ACC112 (cell line): Measurements from ENCODE around the gene PCSK7.
"Not testable (repeated sequence)": the region's sequence is repeated elsewhere in the genome, so short reads cannot be mapped to it uniquely, and the experiment has no call there.

Experiments used
- H2AFZ ChIP-seq: fragments of 200-600 bp; sonication (generic); one replicate; pipeline ENCODE4 v1.6.0; 2017; ENCODE audit warnings: antibody characterized with exemption, low read length; ENCODE audit not compliant: unreplicated experiment
- H3K27ac ChIP-seq: fragments of 200-600 bp; sonication (generic); 2 replicates; pipeline ENCODE4 v1.5.1; 2014; ENCODE audit warnings: low read depth, mild to moderate bottlenecking, antibody characterized with exemption, low read length, moderate library complexity
- H3K27me3 ChIP-seq: fragments of 200-600 bp; sonication (generic); 2 replicates; pipeline ENCODE4 v1.6.1; 2014; ENCODE audit warnings: mild to moderate bottlenecking, antibody characterized with exemption, low read length, moderate library complexity, mixed read lengths; ENCODE audit not compliant: insufficient read depth
- H3K36me3 ChIP-seq: fragments of 200-600 bp; sonication (generic); 2 replicates; pipeline ENCODE4 v1.6.1; 2016; ENCODE audit warnings: mild to moderate bottlenecking, antibody characterized with exemption, low read length, moderate library complexity, mixed read lengths; ENCODE audit not compliant: insufficient read depth
- H3K4me1 ChIP-seq: fragments of 200-600 bp; sonication (generic); one replicate; pipeline ENCODE4 v1.6.1; 2016; ENCODE audit warnings: low read length, mixed read lengths; ENCODE audit not compliant: insufficient read depth, unreplicated experiment, control insufficient read depth
- H3K4me3 ChIP-seq: fragments of 200-600 bp; sonication (generic); 2 replicates; pipeline ENCODE4 v1.5.1; 2014; ENCODE audit warnings: mild to moderate bottlenecking, low read depth, low read length
- H3K79me2 ChIP-seq: fragments of 200-600 bp; sonication (generic); one replicate; pipeline ENCODE4 v1.6.0; 2016; ENCODE audit warnings: low read length; ENCODE audit not compliant: control insufficient read depth, unreplicated experiment, insufficient read depth

The PCSK7 gene

DNA sequence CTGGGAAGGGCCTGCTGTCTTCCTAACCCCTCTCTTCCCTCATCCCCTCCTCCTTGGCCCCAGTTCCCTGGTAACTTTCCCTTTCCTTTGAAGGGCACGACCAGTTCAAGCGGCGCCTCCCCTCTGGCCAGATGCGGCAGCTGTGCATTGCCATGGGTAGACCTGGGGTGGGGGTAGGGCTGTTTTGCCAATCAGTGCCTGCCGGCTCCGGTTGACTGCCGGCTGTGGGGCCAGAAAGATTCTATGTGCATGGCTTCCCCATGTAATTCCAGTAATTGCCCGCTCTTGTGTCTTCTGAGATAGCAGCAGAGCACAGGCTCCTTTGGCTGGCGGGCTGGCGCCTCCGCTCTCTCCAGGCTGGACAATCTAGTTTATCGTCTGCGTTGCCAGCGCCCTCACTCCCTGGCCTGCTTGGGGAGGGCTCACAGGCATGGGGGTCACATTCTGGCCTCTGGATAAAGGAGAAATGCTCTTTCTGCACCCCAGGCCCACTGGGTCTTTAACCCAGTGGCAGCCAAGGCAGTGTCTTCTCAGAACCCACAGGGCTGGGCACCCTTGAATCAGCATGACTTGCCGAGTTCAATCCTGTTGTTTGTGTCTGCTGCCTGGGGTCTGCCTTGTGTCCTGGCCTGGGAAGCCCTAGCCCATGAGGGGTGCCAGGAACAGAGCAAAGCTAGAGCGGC is 43.9 kb downstream of the PCSK7 start:
- Histone ChIP-seq H3K36me3 (no peaks in the 10 kb centered on the region), H3K4me3 (no peak overlapping the region), H3K4me1 (no peaks in the 10 kb centered on the region), H3K27me3 (no peaks in the 10 kb centered on the region), H3K27ac (no peak overlapping the region), H2AFZ (no peak overlapping the region), H3K79me2 (no peaks in the 10 kb centered on the region)

DNA sequence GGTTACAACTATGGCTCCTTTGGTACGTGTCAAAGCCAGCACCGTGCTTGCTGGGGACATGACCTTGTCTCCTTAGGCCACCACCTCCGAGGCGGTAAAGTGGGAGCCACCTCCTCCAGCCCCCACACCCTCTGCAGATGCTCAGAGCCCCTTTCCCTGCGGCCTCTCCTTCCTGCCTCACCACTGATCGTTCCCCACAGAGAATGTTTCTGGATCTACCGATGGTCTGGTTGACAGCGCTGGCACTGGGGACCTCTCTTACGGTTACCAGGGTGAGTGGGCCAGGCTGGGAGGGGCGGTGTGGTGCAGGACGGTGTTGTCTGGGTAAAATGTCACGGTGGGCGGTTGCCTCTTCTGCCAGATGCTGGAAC is 44.5 kb downstream of the PCSK7 start:
- Histone ChIP-seq H3K4me3 (no peak overlapping the region), H3K27ac (no peak overlapping the region), H3K27me3 (no peaks in the 10 kb centered on the region), H3K79me2 (no peaks in the 10 kb centered on the region), H3K4me1 (no peaks in the 10 kb centered on the region), H2AFZ (no peak overlapping the region), H3K36me3 (no peaks in the 10 kb centered on the region)

GRCh38 chr11:117187007-117187406 is 44.9 kb downstream of the PCSK7 start:
- no peaks in the 10 kb centered on the region for H3K27me3 ChIP-seq
- no peaks in the 10 kb centered on the region for H3K79me2 ChIP-seq
- H3K27ac ChIP-seq: no peak overlapping the region
- H2AFZ ChIP-seq: no peak overlapping the region
- H3K4me3 ChIP-seq: no peak overlapping the region
- no peaks in the 10 kb centered on the region for H3K4me1 ChIP-seq
- H3K36me3 ChIP-seq: no peaks in the 10 kb centered on the region

GRCh38 chr11:117186431-117186761 is 45.5 kb downstream of the PCSK7 start:
- Histone ChIP-seq H3K36me3 (no peaks in the 10 kb centered on the region), H3K27me3 (no peaks in the 10 kb centered on the region), H3K4me3 (no peak overlapping the region), H3K4me1 (no peaks in the 10 kb centered on the region), H3K27ac (no peak overlapping the region), H2AFZ (no peak overlapping the region), H3K79me2 (no peaks in the 10 kb centered on the region)

- no peak overlapping the region for H3K27ac ChIP-seq
- no peaks in the 10 kb centered on the region for H3K27me3 ChIP-seq
- peaks cover 3% of the 10 kb centered on the region for H3K4me1 ChIP-seq
- no peaks in the 10 kb centered on the region for H3K36me3 ChIP-seq
- no peak overlapping the region for H2AFZ ChIP-seq
- H3K79me2 ChIP-seq: no peaks in the 10 kb centered on the region
- H3K4me3 ChIP-seq: no peak overlapping the region
Measured at GRCh38 chr11:117185736-117186430, 46.0 kb downstream of the PCSK7 start.

DNA sequence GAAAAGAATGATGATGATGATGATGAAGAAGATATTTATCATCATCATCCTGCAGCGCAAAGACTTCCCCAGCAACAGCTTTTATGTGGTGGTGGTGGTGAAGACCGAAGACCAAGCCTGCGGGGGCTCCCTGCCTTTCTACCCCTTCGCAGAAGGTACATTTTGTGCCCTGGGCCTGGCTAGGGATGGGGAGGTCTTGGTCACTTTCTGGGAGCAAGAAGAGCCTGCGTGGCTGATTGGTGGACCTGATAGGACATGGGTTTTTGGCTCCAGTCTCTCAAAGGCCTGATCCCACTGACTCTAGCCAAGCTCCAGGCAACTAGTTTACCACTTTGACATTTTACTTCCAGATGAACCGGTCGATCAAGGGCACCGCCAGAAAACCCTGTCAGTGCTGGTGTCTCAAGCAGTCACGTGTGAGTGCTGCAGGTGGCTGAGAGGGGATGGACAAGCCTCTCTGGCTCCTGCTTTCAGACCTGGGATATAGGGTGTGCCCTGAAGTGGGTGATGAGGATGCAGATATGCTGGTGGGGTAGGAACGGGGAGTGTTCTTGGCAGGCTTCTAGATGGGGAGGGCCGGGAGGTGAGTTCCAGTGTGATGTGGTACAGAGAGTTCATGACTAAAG is 48.0 kb downstream of the PCSK7 start:
- no peaks in the 10 kb centered on the region for H3K36me3 ChIP-seq
- H3K27ac ChIP-seq: no peak overlapping the region
- peaks cover 17% of the 10 kb centered on the region for H3K4me1 ChIP-seq
- no peak overlapping the region for H2AFZ ChIP-seq
- peaks cover 11% of the 10 kb centered on the region for H3K79me2 ChIP-seq
- H3K4me3 ChIP-seq: no peak overlapping the region
- H3K27me3 ChIP-seq: no peaks in the 10 kb centered on the region

- H3K79me2 ChIP-seq: peaks cover 11% of the 10 kb centered on the region
- not testable (repeated sequence) for H3K36me3 ChIP-seq, H3K27ac ChIP-seq, H3K27me3 ChIP-seq, H3K4me3 ChIP-seq, H2AFZ ChIP-seq
- peaks cover 18% of the 10 kb centered on the region for H3K4me1 ChIP-seq
Measured at GRCh38 chr11:117183178-117183577, 48.7 kb downstream of the PCSK7 start.

DNA sequence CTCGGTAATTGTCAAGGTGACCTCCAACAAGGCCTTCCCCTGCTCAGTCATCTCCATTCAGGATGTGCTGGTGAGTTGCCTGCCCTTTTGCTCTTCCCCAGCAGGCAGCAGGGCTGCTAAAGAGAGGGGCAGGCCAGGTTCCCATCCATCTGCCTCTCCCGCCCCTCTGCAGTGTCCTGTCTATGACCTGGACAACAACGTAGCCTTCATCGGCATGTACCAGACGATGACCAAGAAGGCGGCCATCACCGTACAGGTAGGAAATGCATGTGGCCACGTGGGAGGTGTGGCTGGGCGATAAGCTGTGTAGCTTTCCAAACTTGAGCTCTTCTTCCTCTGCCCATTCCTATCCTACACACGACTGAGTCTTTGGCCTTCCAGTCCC is 49.3 kb downstream of the PCSK7 start:
- H3K27me3 ChIP-seq: no peaks in the 10 kb centered on the region
- peaks cover 11% of the 10 kb centered on the region for H3K79me2 ChIP-seq
- H3K27ac ChIP-seq: no peak overlapping the region
- H3K4me3 ChIP-seq: no peak overlapping the region
- no peaks in the 10 kb centered on the region for H3K36me3 ChIP-seq
- peaks cover 24% of the 10 kb centered on the region for H3K4me1 ChIP-seq
- no peak overlapping the region for H2AFZ ChIP-seq

DNA sequence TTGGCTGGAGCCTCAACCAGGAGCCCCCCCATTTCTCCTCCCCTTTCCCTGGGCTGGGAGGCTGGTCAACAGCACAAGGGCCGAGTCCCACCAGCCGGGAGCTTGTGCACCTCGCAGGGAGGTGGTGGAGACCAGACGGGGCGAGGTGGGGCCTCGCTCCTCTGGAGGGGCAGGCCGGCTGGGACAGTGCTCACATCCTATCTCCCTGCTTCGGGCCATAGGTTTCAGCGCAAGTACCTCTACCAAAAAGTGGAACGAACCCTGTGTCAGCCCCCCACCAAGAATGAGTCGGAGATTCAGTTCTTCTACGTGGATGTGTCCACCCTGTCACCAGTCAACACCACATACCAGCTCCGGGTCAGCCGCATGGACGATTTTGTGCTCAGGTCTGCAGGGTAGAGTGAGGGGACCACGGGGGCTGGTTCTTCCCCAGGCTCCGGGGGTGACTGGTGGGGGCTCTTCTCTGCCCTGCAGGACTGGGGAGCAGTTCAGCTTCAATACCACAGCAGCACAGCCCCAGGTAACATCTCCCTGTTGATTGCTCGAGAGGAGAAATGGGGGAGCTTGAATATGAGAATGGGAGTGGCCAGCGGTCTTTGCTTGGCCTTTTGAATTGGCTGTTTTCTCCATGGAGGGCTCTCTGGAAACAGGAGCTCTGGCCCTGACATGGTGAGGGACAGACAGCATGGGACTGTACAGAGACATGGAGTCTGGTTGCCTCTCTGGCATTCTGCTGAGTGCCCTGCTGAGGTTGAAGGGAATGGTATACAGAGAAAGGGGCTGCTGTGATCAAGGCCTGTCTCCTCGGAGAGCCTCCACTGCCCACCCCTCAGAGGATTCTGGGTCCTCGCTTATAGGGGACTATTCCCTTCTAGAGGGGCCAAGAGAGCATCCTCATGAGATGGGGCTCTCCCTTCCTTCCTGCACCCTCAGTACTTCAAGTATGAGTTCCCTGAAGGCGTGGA is 50.0 kb downstream of the PCSK7 start:
- H3K79me2 ChIP-seq: peaks cover 11% of the 10 kb centered on the region
- peaks cover 25% of the 10 kb centered on the region for H3K4me1 ChIP-seq
- H3K4me3 ChIP-seq: no peak overlapping the region
- no peak overlapping the region for H3K27ac ChIP-seq
- H3K36me3 ChIP-seq: no peaks in the 10 kb centered on the region
- no peak overlapping the region for H2AFZ ChIP-seq
- H3K27me3 ChIP-seq: no peaks in the 10 kb centered on the region
